Stimulated activated CD8-positive, alpha-beta memory T cell treated with anti-CD3 and anti-CD28 coated beads, Interleukin-15, amount 100 ng/mL, for 24 hours (primary cell): ENCODE data around the gene SELENOO.
A peak's percentile ranks its signal among the peaks of the same experiment; 100 is the strongest.

Experiments
- DNase-seq: peaks from one replicate; pipeline ENCODE4 v3.0.0-alpha.2; 2020; ENCODE audit warnings: low read depth

Gene SELENOO

DNA sequence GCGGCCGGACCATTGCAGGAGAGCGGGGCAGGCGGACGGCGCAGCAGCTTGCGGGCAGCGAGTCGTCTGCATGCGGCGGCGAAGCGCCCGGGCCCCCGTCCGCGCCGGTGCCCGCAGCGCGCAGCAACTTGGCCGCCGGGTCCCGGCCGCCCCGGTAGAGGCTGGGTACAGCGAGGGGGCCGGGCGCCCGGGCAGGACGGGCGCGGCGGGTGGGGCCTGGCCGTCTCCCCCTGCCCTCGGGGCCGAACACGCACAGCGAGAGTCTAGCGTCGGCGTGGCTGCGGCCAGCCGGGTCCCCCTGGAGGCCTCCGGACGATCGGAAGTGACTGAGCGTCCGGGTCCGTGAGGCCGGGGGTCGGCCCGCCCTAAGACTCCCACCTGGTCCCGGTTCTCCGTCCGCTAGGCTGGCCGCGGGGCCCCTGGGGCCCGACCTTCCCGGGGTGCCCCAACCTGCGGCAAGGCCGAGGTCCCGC is 15.9 kb upstream of the SELENOO start:
- no peak for DNase-seq

DNA sequence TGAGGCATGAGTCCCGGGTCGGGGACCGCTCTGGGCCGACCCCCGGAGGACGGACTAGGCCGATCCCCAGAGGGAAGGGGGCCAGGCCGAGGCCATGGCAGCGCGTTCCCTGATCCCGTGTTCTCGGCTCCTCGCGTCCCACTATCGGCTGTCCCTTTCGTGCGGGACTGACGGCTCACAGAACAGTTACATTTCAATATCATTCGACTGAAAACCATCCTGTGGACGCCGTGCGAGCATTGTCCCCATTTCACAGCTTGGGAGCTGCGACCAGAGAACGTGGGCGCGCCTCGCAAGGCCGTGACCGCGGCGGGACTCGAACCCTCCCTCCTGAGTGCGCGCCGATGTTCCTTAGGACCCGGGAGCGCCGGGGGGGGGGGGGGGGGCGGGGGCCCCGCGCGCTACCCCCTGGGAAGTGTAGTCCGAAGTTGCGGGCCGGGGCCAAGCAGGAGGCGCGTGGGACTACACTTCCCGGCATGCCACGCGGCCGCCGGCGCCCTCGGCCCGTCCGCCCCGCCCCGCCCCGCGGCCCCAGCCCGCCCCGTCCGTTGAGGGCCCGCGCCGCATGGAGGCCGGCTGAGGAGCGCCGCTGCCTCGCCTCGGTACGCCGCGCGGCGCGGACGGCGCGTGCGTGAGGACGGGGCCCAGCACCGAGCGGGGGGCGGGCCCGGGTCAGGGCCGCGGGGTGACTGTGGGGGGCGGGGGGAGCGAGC is 15.3 kb upstream of the SELENOO start, which contains the start of gene TRABD:
TRABD (plus strand) TSS at position 539 of the 713 bp plus-strand sequence. CDS start 7,148 bp downstream, outside the sequence.
- peak; percentile 74 for DNase-seq

DNA sequence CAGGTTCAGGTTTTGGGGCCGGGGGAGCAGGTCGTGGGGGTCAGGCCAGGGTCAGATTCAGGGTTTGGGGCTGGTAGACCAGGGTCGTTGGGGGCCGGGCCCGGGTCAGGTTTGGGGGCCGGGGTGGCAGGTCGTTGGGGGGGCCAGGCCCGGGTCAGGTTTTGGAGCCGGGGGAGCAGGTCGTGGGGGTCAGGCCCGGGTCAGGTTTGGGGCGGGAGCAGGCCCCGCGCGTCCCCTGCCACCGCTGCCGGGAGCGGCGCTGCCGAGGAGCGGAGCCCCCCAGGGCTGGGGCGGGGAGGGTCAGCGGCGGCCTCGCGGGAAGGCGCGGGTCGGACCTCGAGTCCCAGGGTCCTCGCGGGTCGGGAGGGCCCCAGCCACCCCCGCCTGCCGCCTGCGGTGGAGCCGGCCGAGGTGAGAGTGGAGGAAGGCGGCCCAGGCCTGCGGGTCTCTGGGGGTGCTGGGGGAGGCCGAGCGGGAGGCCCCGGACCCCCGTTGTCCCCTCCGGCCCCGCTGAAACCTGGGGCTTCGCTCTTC is 14.6 kb upstream of the SELENOO start:
- DNase-seq = no peak

- no peak for DNase-seq
These were observed 13.9 kb upstream of the SELENOO start for GRCh38 chr22:50186761-50187523.

DNA sequence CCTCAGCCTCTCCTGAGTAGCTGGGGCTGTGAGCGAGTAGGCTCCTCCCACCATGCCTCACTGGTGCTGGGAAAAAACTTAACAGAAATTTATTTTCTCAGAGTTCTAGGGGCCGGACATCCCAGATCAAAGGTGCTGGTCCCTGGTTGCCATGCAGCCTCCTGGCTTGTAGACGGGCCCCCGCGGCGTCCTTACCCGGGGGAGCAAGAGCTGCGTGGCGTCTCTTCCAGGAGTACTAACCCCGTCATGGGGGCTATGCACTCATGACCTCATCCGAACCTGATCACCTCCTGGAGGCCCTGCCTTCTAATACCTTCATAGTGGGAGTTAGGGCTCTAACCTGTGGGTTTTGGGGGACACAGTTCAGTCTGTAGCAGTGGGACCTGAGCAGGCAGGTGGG is 12.5 kb upstream of the SELENOO start:
- DNase-seq = no peak

DNA sequence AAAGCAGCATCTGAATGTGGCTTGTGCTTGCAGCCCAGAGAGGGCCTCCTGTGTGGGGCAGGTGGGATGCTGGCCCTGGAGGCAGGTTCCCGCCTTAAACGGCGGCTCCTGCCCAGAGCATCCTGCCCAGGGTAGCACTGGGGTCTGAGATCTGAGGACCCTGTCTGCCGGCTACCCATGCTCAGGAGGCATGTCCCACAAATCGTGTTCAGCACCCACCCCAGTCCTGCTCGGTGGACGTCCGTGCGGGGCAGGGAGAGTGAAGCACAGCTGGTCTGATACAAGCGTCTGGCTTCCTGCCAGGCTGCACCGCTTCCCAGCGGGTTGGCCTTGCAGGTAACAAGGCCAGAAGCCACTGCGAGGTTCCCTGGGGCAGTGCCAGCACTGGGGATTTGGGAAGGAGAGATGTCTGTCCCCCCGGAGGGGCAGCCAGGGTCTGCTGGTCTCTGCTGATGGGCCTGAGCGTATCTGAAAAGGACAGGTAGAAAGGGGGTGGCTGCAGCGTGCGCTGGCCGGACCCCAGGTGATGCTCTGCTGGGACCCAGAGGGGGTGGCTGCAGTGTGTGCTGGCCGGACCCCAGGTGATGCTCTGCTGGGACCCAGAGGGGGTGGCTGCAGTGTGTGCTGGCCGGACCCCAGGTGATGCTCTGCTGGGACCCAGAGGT is 11.5 kb upstream of the SELENOO start:
- DNase-seq = no peak

DNA sequence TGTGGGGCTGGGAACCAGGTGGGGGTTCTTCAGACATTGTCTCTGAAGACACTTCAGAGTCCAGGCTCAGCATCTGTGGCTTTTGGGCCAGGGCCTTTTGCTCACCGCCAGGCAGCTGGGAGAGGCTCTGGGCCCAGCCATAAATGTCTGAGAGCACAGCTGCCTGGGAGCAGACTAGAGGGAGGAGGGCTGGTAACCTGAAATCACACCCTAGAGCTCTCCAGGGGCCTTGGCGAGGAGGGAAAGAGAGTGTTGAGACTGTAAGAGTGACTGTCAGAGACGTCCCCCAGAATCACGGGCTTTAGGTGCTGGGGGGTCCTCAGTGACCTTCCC is 11.0 kb upstream of the SELENOO start:
- no peak for DNase-seq

DNA sequence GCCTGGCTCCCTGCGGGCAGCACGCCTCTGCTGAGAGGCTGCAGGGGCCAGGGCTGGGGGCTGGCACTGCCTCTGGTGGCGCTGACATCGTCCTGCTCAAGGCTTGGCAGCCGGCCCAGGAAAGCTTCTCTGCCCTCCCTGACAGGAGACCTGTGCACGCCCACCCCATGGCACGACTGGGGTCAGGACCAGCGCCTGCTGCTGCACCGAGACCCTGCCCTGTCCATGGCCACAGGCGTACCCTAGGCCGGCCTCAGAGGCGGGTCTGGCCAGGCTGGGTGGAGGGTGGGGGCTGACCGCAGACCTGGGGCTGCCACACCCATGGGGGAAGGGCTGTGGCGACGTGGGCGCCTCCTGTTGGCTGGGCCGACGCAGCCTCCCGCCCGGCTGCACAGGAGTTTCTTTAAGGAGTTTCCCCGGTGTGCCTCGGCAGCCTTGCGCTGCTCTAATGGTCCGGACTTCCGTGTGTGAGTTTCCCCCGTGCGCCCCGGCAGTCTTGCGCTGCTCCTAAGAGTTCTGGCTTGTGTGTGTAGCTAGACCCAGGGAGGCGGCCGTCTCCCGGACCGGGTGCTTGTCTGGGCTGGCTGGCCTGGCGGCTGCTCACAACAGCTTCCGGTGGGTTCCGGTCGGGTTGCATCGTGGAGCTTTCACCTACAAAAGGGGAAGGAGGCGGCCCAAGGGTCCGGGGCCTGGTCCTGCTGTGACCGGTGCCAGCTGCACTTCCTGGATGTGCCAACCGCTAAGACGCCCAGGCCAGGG is 10.4 kb upstream of the SELENOO start:
- DNase-seq = no peak

DNA sequence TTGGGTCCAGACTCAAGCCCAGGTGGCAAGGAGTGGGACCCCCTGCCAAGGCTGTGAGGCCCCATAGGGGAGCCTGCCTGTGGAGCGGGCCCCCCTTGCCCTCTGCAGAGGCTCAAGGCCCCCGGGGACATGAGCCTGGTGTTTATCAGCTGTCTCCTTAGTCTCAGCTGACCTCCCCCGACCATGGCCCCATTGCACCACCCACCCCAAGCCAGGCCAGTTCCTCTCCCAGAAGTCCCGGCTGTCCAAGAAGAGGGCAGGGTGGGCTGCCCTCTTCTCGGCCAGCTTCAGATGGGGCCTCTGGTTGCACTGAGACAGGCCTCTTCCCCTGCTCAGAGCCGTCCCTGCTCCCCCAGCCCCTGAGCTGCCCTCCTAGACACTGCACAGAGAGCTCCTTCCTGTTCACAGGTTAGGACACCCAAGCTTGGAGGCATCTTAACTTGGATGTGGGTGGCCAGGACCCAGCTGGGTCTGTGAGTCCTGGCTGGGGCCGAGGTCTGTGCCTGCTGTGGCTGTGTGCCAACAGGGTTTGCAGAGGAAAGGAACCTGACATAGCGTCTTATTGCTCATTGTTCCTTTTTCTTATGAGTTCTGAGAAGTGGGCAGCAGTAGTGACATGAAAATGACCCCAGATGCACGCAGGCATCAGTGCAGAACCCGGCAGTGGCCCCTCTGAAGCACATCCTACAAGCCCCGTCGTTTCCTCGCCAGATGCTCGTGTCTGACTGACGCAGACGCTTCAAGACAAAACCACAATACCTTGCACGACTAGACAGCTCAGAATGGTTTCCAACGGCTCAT is 9.7 kb upstream of the SELENOO start:
- no peak for DNase-seq

GRCh38 chr22:50192436-50193204 is 8.2 kb upstream of the SELENOO start:
- no peak for DNase-seq

DNA sequence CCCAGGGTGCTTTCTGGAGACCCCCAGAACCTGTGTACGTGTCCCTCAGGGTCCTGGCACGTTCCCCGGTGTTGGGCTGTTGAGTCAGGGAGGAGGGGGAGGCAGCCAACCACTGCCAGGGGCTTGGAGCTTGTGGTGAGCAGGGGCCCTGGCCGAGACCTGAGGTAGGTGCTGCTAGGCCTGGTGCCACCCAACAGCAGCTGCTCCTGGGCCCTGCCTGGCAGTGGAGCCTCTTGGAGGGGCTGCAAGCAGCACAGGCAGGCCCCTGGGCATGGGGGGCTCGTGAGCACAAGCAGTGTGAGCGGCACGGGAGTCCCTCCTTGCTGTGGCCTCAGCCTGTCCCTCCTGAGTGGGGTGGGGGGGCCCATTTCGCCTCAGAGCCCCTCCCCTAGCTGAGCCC is 7.2 kb upstream of the SELENOO start:
- no peak for DNase-seq

GRCh38 chr22:50194037-50194805 is 6.6 kb upstream of the SELENOO start:
- no peak for DNase-seq

DNA sequence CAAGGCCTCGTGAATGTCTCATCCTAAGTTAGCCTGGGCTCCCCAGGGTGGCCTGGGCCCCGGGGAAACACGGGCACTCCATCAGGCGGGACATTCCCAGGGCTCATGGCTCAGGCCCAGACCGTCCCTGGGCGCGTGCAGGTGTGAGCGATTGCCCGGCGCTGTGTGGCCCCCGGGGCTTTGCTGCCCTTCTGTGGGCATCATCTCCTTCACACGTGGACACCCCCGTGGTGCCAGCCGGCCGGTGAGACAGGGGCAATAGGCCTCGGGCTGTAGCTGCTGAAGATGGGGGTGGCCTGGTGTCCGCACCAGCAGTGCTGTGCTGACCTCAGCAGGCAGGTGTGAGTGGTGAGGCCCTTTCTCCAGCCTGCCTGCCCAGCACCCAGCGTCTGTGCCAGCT is 4.6 kb upstream of the SELENOO start:
- DNase-seq = no peak

GRCh38 chr22:50197000-50197800 is 3.6 kb upstream of the SELENOO start:
- DNase-seq = no peak

- no peak for DNase-seq
These were observed 2.8 kb upstream of the SELENOO start for GRCh38 chr22:50197856-50198623.

GRCh38 chr22:50198624-50199017 is 2.2 kb upstream of the SELENOO start:
- no peak for DNase-seq

DNA sequence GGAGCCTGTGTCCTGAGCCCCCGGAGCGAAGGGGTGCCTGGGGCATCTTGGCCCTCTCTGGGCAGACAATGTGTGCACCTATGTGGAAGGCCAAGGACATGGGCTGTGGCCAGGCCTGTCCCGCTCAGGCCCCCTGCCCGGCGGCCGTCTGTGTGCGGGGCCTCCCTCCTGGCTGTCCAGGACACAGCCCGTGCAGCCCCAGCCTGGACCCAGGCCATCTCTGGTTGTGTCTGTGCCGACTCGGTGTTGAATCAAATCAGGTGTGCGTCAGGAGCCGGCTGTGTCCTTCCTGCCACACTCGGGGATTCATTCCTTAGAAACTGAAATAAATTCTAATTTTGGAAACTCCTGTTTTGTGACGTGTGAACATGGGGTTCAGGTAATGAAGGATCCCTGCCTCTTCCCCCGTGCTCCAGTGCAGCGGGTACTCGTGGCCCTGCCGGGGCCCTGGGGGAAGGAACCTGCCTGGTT is 1.5 kb upstream of the SELENOO start:
- DNase-seq = no peak
